ENCODE measurements around the gene HEXA.

Gene HEXA

GRCh38 chr15:72338617-72339321 lies 37.0 kb downstream of the HEXA start:
- Histone ChIP-seq H3F3A (ENCODE audit: insufficient read depth, low read length) (no peaks in the 10 kb centered on the region), H3K79me2 (ENCODE audit: low read length) (no peaks in the 10 kb centered on the region), H3K27me3 (replicated peaks; ENCODE audit: insufficient read depth, low read length) (no peaks in the 10 kb centered on the region), H3K36me3 (replicated peaks; ENCODE audit: insufficient read depth, low read length) (no peaks in the 10 kb centered on the region), H3K27ac (ENCODE audit: low read length) (no peak overlapping the region), H3K4me2 (ENCODE audit: low read depth, low read length) (no peak overlapping the region), H3K4me3 (ENCODE audit: low read length) (no peak overlapping the region), H2AFZ (ENCODE audit: low read length) (no peak overlapping the region), H3K9ac (ENCODE audit: low read length) (no peak overlapping the region), H3K9me3 (replicated peaks; ENCODE audit: insufficient read depth, low read length) (no peaks in the 10 kb centered on the region), H3K4me1 (ENCODE audit: low read length) (no peaks in the 10 kb centered on the region), H3K9me2 (replicated peaks; ENCODE audit: insufficient read depth, low read length) (no peaks in the 10 kb centered on the region), H4K20me1 (ENCODE audit: insufficient read depth, low read length) (no peaks in the 10 kb centered on the region)
- TF ChIP-seq CTCF (IDR thresholded peaks at IDR 0.05; ENCODE audit: low read length) (no peak), EZH2 (optimal IDR thresholded peaks at IDR 0.05; ENCODE audit: low read depth, low read length) (no peak), EZH2phosphoT487 (IDR thresholded peaks at IDR 0.05; ENCODE audit: low read length) (no peak)
- DNase-seq = no peak

GRCh38 chr15:72338148-72338547 lies 37.7 kb downstream of the HEXA start:
- Histone ChIP-seq H3K4me1 (ENCODE audit: low read length) (no peaks in the 10 kb centered on the region), H4K20me1 (ENCODE audit: insufficient read depth, low read length) (no peaks in the 10 kb centered on the region), H3K27me3 (replicated peaks; ENCODE audit: insufficient read depth, low read length) (no peaks in the 10 kb centered on the region), H3F3A (ENCODE audit: insufficient read depth, low read length) (no peaks in the 10 kb centered on the region), H2AFZ (ENCODE audit: low read length) (no peak overlapping the region), H3K36me3 (replicated peaks; ENCODE audit: insufficient read depth, low read length) (no peaks in the 10 kb centered on the region), H3K4me2 (ENCODE audit: low read depth, low read length) (no peak overlapping the region), H3K4me3 (ENCODE audit: low read length) (no peak overlapping the region), H3K27ac (ENCODE audit: low read length) (no peak overlapping the region), H3K9me2 (replicated peaks; ENCODE audit: insufficient read depth, low read length) (no peaks in the 10 kb centered on the region), H3K79me2 (ENCODE audit: low read length) (no peaks in the 10 kb centered on the region), H3K9ac (ENCODE audit: low read length) (no peak overlapping the region), H3K9me3 (replicated peaks; ENCODE audit: insufficient read depth, low read length) (no peaks in the 10 kb centered on the region)
- TF ChIP-seq CTCF (IDR thresholded peaks at IDR 0.05; ENCODE audit: low read length) (no peak), EZH2 (optimal IDR thresholded peaks at IDR 0.05; ENCODE audit: low read depth, low read length) (no peak), EZH2phosphoT487 (IDR thresholded peaks at IDR 0.05; ENCODE audit: low read length) (no peak)
- no peak for DNase-seq

GRCh38 chr15:72334842-72335241 lies 41.0 kb downstream of the HEXA start:
- no peaks in the 10 kb centered on the region for H4K20me1 ChIP-seq (ENCODE audit: insufficient read depth, low read length)
- H3K79me2 ChIP-seq (ENCODE audit: low read length) = no peaks in the 10 kb centered on the region
- no peaks in the 10 kb centered on the region for H3K9me3 ChIP-seq (replicated peaks; ENCODE audit: insufficient read depth, low read length)
- DNase-seq = no peak
- H3K4me1 ChIP-seq (ENCODE audit: low read length) = no peaks in the 10 kb centered on the region
- H2AFZ ChIP-seq (ENCODE audit: low read length) = no peak overlapping the region
- no peaks in the 10 kb centered on the region for H3K9me2 ChIP-seq (replicated peaks; ENCODE audit: insufficient read depth, low read length)
- TF ChIP-seq EZH2 (optimal IDR thresholded peaks at IDR 0.05; ENCODE audit: low read depth, low read length) (no peak), EZH2phosphoT487 (IDR thresholded peaks at IDR 0.05; ENCODE audit: low read length) (no peak), CTCF (IDR thresholded peaks at IDR 0.05; ENCODE audit: low read length) (no peak)
- H3F3A ChIP-seq (ENCODE audit: insufficient read depth, low read length) = no peaks in the 10 kb centered on the region
- H3K9ac ChIP-seq (ENCODE audit: low read length) = no peak overlapping the region
- no peak overlapping the region for H3K4me2 ChIP-seq (ENCODE audit: low read depth, low read length)
- H3K4me3 ChIP-seq (ENCODE audit: low read length) = no peak overlapping the region
- no peaks in the 10 kb centered on the region for H3K27me3 ChIP-seq (replicated peaks; ENCODE audit: insufficient read depth, low read length)
- H3K36me3 ChIP-seq (replicated peaks; ENCODE audit: insufficient read depth, low read length) = no peaks in the 10 kb centered on the region
- H3K27ac ChIP-seq (ENCODE audit: low read length) = no peak overlapping the region
